H1 (cell line): ENCODE results near the gene CHMP6. TPM values are rescaled to one million over a fixed set of nuclear protein-coding genes. Genes with fewer than 3 reads are reported as not detected.

ENCODE experiments used
- CTCF ChIA-PET: fragments of 300-600 bp; sonication (Branson Sonifier 250); formaldehyde crosslinking; loops from one replicate; lab custom pipeline; 2021; ENCODE audit not compliant: partially characterized antibody; lab: Charles Lee
- POLR2A ChIA-PET: fragments of 300-600 bp; sonication (Branson Sonifier 250); formaldehyde crosslinking; loops from one replicate; lab custom pipeline; 2021; ENCODE audit warnings: inconsistent platforms; ENCODE audit not compliant: partially characterized antibody; lab: Charles Lee
- DNase-seq, 2 experiments: peaks; one replicate each; pipeline versions ENCODE4 v3.0.0 to v3.0.0-alpha.2; 2010 to 2022; ENCODE audit warnings: low spot score in 2 of 2, low read depth in 1 of 2, mixed read lengths in 1 of 2
- FAIRE-seq: peaks from 2 replicates; lab custom pipeline; 2011; peaks lifted over from hg19 to GRCh38; lab: Jason Lieb, UNC
- H2AFZ ChIP-seq: 2 replicates; pipeline ENCODE4 v1.8.1; 2012; ENCODE audit warnings: low read length, inconsistent platforms
- H2AK5ac ChIP-seq: 2 replicates; pipeline ENCODE4 v1.6.1; 2013; ENCODE audit warnings: low read depth, low read length
- H2BK120ac ChIP-seq: replicated peaks from 2 replicates; pipeline ENCODE3; 2013; ENCODE audit warnings: low read depth, low read length, inconsistent platforms
- H2BK12ac ChIP-seq: 2 replicates; pipeline ENCODE4 v1.6.1; 2013; ENCODE audit warnings: low read depth, low read length
- H2BK15ac ChIP-seq: 2 replicates; pipeline ENCODE4 v1.6.1; 2013; ENCODE audit warnings: low read length
- H2BK20ac ChIP-seq: 2 replicates; pipeline ENCODE4 v1.6.1; 2013; ENCODE audit warnings: low read length
- H2BK5ac ChIP-seq: 2 replicates; pipeline ENCODE4 v1.6.1; 2013; ENCODE audit warnings: low read depth, low read length
- H3K14ac ChIP-seq: 2 replicates; pipeline ENCODE4 v1.6.1; 2013; ENCODE audit warnings: inconsistent platforms; ENCODE audit not compliant: insufficient read length
- H3K18ac ChIP-seq: 2 replicates; pipeline ENCODE4 v1.6.1; 2013; ENCODE audit warnings: low read length; ENCODE audit errors: extremely low read depth
- H3K23ac ChIP-seq: 2 replicates; pipeline ENCODE4 v1.6.1; 2013; ENCODE audit warnings: inconsistent platforms; ENCODE audit not compliant: insufficient read length
- H3K23me2 ChIP-seq: 2 replicates; pipeline ENCODE4 v1.6.1; 2013; ENCODE audit warnings: low read depth, low read length
- H3K27ac ChIP-seq: 2 replicates; pipeline ENCODE4 v1.6.1; 2011; ENCODE audit warnings: low read depth, low read length, inconsistent platforms
- H3K27me3 ChIP-seq, 4 experiments: replicated peaks in 1 of 4; 1 replicate in 1 of 4; 2 replicates in 3 of 4; pipeline versions ENCODE4 v1.6.1 to v1.8.1; 2011 to 2013; ENCODE audit warnings: low read length in 3 of 4, mild to moderate bottlenecking in 3 of 4, inconsistent platforms in 2 of 4, mixed read lengths in 2 of 4, moderate library complexity in 1 of 4; ENCODE audit not compliant: control insufficient read depth in 3 of 4, insufficient read depth in 3 of 4; ENCODE audit errors: extremely low read depth in 1 of 4
- H3K36me3 ChIP-seq, 4 experiments: 2 replicates each; pipeline versions ENCODE4 v1.6.1 to v1.8.1; 2011 to 2013; ENCODE audit warnings: mild to moderate bottlenecking in 4 of 4, low read length in 3 of 4, moderate library complexity in 2 of 4, control low read depth in 1 of 4, inconsistent platforms in 1 of 4; ENCODE audit not compliant: insufficient read depth in 4 of 4, control insufficient read depth in 2 of 4
- H3K4ac ChIP-seq: replicated peaks from 2 replicates; pipeline ENCODE3; 2013; ENCODE audit warnings: low read length, low read depth, mixed read lengths, inconsistent platforms; ENCODE audit not compliant: insufficient read length
- H3K4me1 ChIP-seq, 4 experiments: replicated peaks in 1 of 4; 1 replicate in 1 of 4; 2 replicates in 3 of 4; pipeline versions ENCODE4 v1.6.1 to v1.8.1; 2011 to 2013; ENCODE audit warnings: low read length in 3 of 4, inconsistent platforms in 2 of 4, mixed read lengths in 1 of 4; ENCODE audit not compliant: insufficient read depth in 4 of 4, control insufficient read depth in 3 of 4
- H3K4me2 ChIP-seq, 2 experiments: 2 replicates each; pipeline versions ENCODE4 v1.6.1 to v1.8.1; 2011 to 2013; ENCODE audit warnings: low read depth in 2 of 2, low read length in 2 of 2, control low read depth in 1 of 2, inconsistent platforms in 1 of 2, mild to moderate bottlenecking in 1 of 2; ENCODE audit not compliant: insufficient read depth in 1 of 2
- H3K4me3 ChIP-seq, 4 experiments: fragments of 200-600, 300-600 bp in 1 of 4; sonication (generic), shearing (Covaris generic), sonication (Bioruptor Twin) in 1 of 4; 2 replicates each; pipeline versions ENCODE4 v1.5.1 to v1.8.1; 2011 to 2016; ENCODE audit warnings: low read length in 4 of 4, low read depth in 3 of 4, control low read depth in 2 of 4, inconsistent platforms in 2 of 4, mild to moderate bottlenecking in 2 of 4, mixed read lengths in 1 of 4, moderate library complexity in 1 of 4; ENCODE audit not compliant: insufficient read depth in 2 of 4; ENCODE audit errors: extremely low read depth in 1 of 4
- H3K56ac ChIP-seq: replicated peaks from 2 replicates; pipeline ENCODE3; 2013; ENCODE audit warnings: low read depth, mild to moderate bottlenecking, mixed read lengths, low read length, inconsistent platforms; ENCODE audit not compliant: insufficient read length
- H3K79me1 ChIP-seq: 2 replicates; pipeline ENCODE4 v1.6.1; 2013; ENCODE audit warnings: low read depth, low read length, control low read depth
- H3K79me2 ChIP-seq, 2 experiments: 2 replicates each; pipeline versions ENCODE4 v1.6.1 to v1.8.1; 2012 to 2013; ENCODE audit warnings: low read length in 2 of 2, mild to moderate bottlenecking in 2 of 2, inconsistent platforms in 1 of 2; ENCODE audit not compliant: insufficient read depth in 2 of 2, control insufficient read depth in 1 of 2
- H3K9ac ChIP-seq, 4 experiments: replicated peaks in 1 of 4; 1 replicate in 1 of 4; 2 replicates in 3 of 4; pipeline versions ENCODE4 v1.6.1 to v1.8.1; 2011 to 2013; ENCODE audit warnings: low read depth in 3 of 4, low read length in 3 of 4, control low read depth in 2 of 4, mild to moderate bottlenecking in 2 of 4, moderate library complexity in 2 of 4, inconsistent platforms in 1 of 4; ENCODE audit errors: extremely low read depth in 1 of 4
- H3K9me3 ChIP-seq, 2 experiments: 2 replicates each; pipeline versions ENCODE4 v1.6.1 to v1.8.1; 2012 to 2013; ENCODE audit warnings: mild to moderate bottlenecking in 2 of 2, moderate library complexity in 2 of 2, control low read depth in 1 of 2, inconsistent platforms in 1 of 2, low read depth in 1 of 2, low read length in 1 of 2, mixed read lengths in 1 of 2; ENCODE audit not compliant: insufficient read depth in 2 of 2
- H4K20me1 ChIP-seq, 2 experiments: replicated peaks in 1 of 2; 2 replicates each; pipeline versions ENCODE3 to v1.8.1; 2011 to 2013; ENCODE audit warnings: inconsistent platforms in 2 of 2, low read length in 2 of 2, mild to moderate bottlenecking in 1 of 2; ENCODE audit not compliant: insufficient read depth in 2 of 2, control insufficient read depth in 1 of 2
- H4K5ac ChIP-seq: 2 replicates; pipeline ENCODE4 v1.6.1; 2013; ENCODE audit warnings: low read length, low read depth, mixed read lengths, inconsistent platforms; ENCODE audit not compliant: insufficient read length
- H4K8ac ChIP-seq: 2 replicates; pipeline ENCODE4 v1.8.0; 2013; ENCODE audit warnings: mild to moderate bottlenecking, moderate library complexity, low read length, inconsistent platforms; ENCODE audit not compliant: insufficient read depth; ENCODE audit errors: extremely low read depth
- H4K91ac ChIP-seq: replicated peaks from 2 replicates; pipeline ENCODE3; 2013; ENCODE audit warnings: low read length, mixed read lengths, inconsistent platforms; ENCODE audit not compliant: insufficient read length
- MAFK ChIP-seq: IDR thresholded peaks from 2 replicates; pipeline ENCODE4 v1.6.1; 2012; ENCODE audit warnings: low read depth, mild to moderate bottlenecking, improper control_type of control experiment, low read length
- NANOG ChIP-seq: IDR thresholded peaks from 2 replicates; pipeline ENCODE4 v1.6.1; 2011; ENCODE audit warnings: low read length, low read depth, mild to moderate bottlenecking, inconsistent platforms; ENCODE audit not compliant: insufficient read depth, poor library complexity, severe bottlenecking
- SIX5 ChIP-seq: IDR thresholded peaks from 2 replicates; pipeline ENCODE4 v1.6.1; 2011; ENCODE audit warnings: mild to moderate bottlenecking, low read depth, low read length
- SRF ChIP-seq: IDR thresholded peaks from 2 replicates; pipeline ENCODE4 v1.6.1; 2011; ENCODE audit warnings: mild to moderate bottlenecking, low read depth, low read length, moderate library complexity
- whole genome bisulfite sequencing, 2 experiments: shearing (Covaris generic) in 1 of 2; methylation state at CpG; one replicate each; pipeline versions ENCODE4 v1.1.6 to v1.1.7; 2013 to 2015; ENCODE audit warnings: low lambda C conversion rate in 2 of 2, mixed read lengths in 2 of 2, inconsistent platforms in 1 of 2, low coverage in 1 of 2, missing lambda C conversion rate in 1 of 2; ENCODE audit not compliant: insufficient replicate concordance in 2 of 2, insufficient coverage in 1 of 2, insufficient read length in 1 of 2; ENCODE audit errors: extremely low coverage in 1 of 2, missing lambda C conversion rate in 1 of 2; 5-methylcytosine and 5-hydroxymethylcytosine counted together
- polyA plus RNA-seq, 7 experiments: library from polyadenylated mRNA; depleted of rRNA in 3 of 7; stranded (reverse) in 5 of 7; unstranded in 2 of 7; fragments of >200 nt in 5 of 7; fragments of 200-250 nt in 2 of 7; gene quantifications; 1 replicate in 5 of 7; 2 replicates in 1 of 7; 4 replicates in 1 of 7; pipeline versions ENCODE4 v1.2.1 to v1.2.3, GENCODE V29; 2011 to 2013; ENCODE audit warnings: missing spikeins in 2 of 7, mixed read lengths in 2 of 7
- total RNA-seq: library from RNA; stranded (reverse); fragmentation: NEBNext Ultra II Directional; extraction: Animal tissue kit (Norgen Biotek cat#: 25700); gene quantifications from 2 replicates; pipeline ENCODE4 v1.2.1, GENCODE V29; 2021

Gene CHMP6
- total and polyA plus RNA-seq, 2 of the 8 experiments (the other 6 are each of a cell fraction or from before 2014, with no cell fraction given) = 15.7 to 24.3 TPM

GRCh38 chr17:80952291-80952690, 39.4 kb upstream of the CHMP6 start:
- no peak overlapping the region for H4K8ac ChIP-seq
- H3K79me2 ChIP-seq = no peaks in the 10 kb centered on the region
- H3K14ac ChIP-seq = no peak overlapping the region
- no peak overlapping the region for H3K27ac ChIP-seq
- no peak overlapping the region for H2AK5ac ChIP-seq
- no peak overlapping the region for H3K18ac ChIP-seq
- H3K36me3 ChIP-seq = no peaks in the 10 kb centered on the region
- no peak overlapping the region for H2BK120ac ChIP-seq
- POLR2A ChIA-PET = no interaction called here
- H3K4ac ChIP-seq = no peak overlapping the region
- H3K4me2 ChIP-seq = no peak overlapping the region
- no peak overlapping the region for H4K91ac ChIP-seq
- H3K56ac ChIP-seq = no peak overlapping the region
- FAIRE-seq = no peak
- H2BK20ac ChIP-seq = no peak overlapping the region
- H2BK5ac ChIP-seq = no peak overlapping the region
- H3K9me3 ChIP-seq = no peaks in the 10 kb centered on the region
- no peak overlapping the region for H2BK12ac ChIP-seq
- H3K23ac ChIP-seq = no peak overlapping the region
- H3K27me3 ChIP-seq = no peaks in the 10 kb centered on the region
- CTCF ChIA-PET = interaction anchor here (2.3 kb wide), 1 partner anchor 12 kb away, joined by 7 read pairs; no protein-coding TSS in a partner anchor
- no peak overlapping the region for H4K5ac ChIP-seq
- H3K4me1 ChIP-seq = no peaks in the 10 kb centered on the region
- no peaks in the 10 kb centered on the region for H3K79me1 ChIP-seq
- H3K23me2 ChIP-seq = no peaks in the 10 kb centered on the region
- no peak overlapping the region for H3K9ac ChIP-seq
- 89% methylated on average over 15 of the region's 16 CpGs; no CpG with 5 or more reads in 1 of the 2 experiments for WGBS, 2 experiments
- TF ChIP-seq SRF (no peak), NANOG (no peak), SIX5 (no peak), MAFK (no peak)
- H3K4me3 ChIP-seq = no peak overlapping the region
- no peak for DNase-seq
- no peaks in the 10 kb centered on the region for H4K20me1 ChIP-seq
- no peak overlapping the region for H2BK15ac ChIP-seq
- H2AFZ ChIP-seq = no peak overlapping the region
